Measurements from ENCODE around the gene SHROOM1. TPM values are rescaled to one million over a fixed set of nuclear protein-coding genes. Genes with fewer than 3 reads are reported as not detected.

Gene SHROOM1
- total RNA-seq, 4 donors from 2014 or later, result 5.8 to 10.3 (median 6.5) TPM

- Histone ChIP-seq H3K27me3 (no peaks in the 10 kb centered on the region), H3K27ac (no peak overlapping the region), H3K9me3 (no peaks in the 10 kb centered on the region), H3K4me1 (peaks cover 0 to 13% (median 0%) of the 10 kb centered on the region in 3 donors), H3K4me3 (no peak overlapping the region), H3K36me3 (peaks cover 0 to 77% of the 10 kb centered on the region in 2 donors)
- WGBS, 2 donors (ENCODE audit: low coverage in 1 of 2), result 89% methylated on average over 3 of the region's 3 CpGs; no CpG with 5 or more reads in 1 of the 2 donors
- ATAC-seq, result no peak
- TF ChIP-seq POLR2A (IDR thresholded peaks at IDR 0.05), result no peak
Observed at GRCh38 chr5:132873930-132874271, 43.5 kb upstream of the SHROOM1 start.

GRCh38 chr5:132873119-132873929 is 42.9 kb upstream of the SHROOM1 start, which contains the start of gene LEAP2:
Gene LEAP2 (plus strand): TSS chr5:132873668. CDS start chr5:132873695, 27 bp downstream.
- WGBS, 2 donors (ENCODE audit: low coverage in 1 of 2), result 48 to 58% methylated on average over 4 to 5 of the region's 6 CpGs
- peaks cover 0 to 12% (median 0%) of the 10 kb centered on the region in 3 donors for H3K4me1 ChIP-seq
- H3K4me3 ChIP-seq, result no peak within 1 kb of the TSS
- H3K27me3 ChIP-seq, result no peaks in the 10 kb centered on the region
- TF ChIP-seq POLR2AphosphoS5 (IDR thresholded peaks at IDR 0.05) (no peak), EP300 (IDR thresholded peaks at IDR 0.05) (no peak), CTCF (IDR thresholded peaks at IDR 0.05) (no peak), POLR2A (IDR thresholded peaks at IDR 0.05) (no peak)
- H3K27ac ChIP-seq, result no peak within 1 kb of the TSS
- no peaks in the 10 kb centered on the region for H3K9me3 ChIP-seq
- ATAC-seq, result no peak
- H3K36me3 ChIP-seq, result peaks cover 0 to 77% of the 10 kb centered on the region in 2 donors

- peaks cover 0 to 77% of the 10 kb centered on the region in 2 donors for H3K36me3 ChIP-seq
- no peak for ATAC-seq
- peaks cover 0 to 12% (median 3%) of the 10 kb centered on the region in 3 donors for H3K4me1 ChIP-seq
- H3K9me3 ChIP-seq, result no peaks in the 10 kb centered on the region
- TF ChIP-seq CTCF (IDR thresholded peaks at IDR 0.05), result no peak
- 100% methylated on average over 1 of the region's 1 CpG for WGBS, 2 donors (ENCODE audit: low coverage in 1 of 2)
- no peaks in the 10 kb centered on the region for H3K27me3 ChIP-seq
- no peak overlapping the region for H3K4me3 ChIP-seq
- no peak overlapping the region for H3K27ac ChIP-seq
Observed at GRCh38 chr5:132872788-132873118, 42.3 kb upstream of the SHROOM1 start.

- Histone ChIP-seq H3K36me3 (peaks cover 0 to 75% of the 10 kb centered on the region in 2 donors), H3K4me1 (peaks cover 4 to 16% (median 11%) of the 10 kb centered on the region in 3 donors), H3K27me3 (no peaks in the 10 kb centered on the region), H3K4me3 (no peak overlapping the region), H3K27ac (no peak overlapping the region), H3K9me3 (no peaks in the 10 kb centered on the region)
- TF ChIP-seq EP300 (IDR thresholded peaks at IDR 0.05), result no peak
- no peak for TF ChIP-seq POLR2AphosphoS5 (IDR thresholded peaks at IDR 0.05)
- no peak for TF ChIP-seq CTCF (IDR thresholded peaks at IDR 0.05)
- TF ChIP-seq POLR2A (IDR thresholded peaks at IDR 0.05), result no peak
- WGBS, 2 donors (ENCODE audit: low coverage in 1 of 2), result 66 to 76% methylated on average over 3 to 5 of the region's 5 CpGs
- ATAC-seq, result no peak
Observed at GRCh38 chr5:132871459-132872284, 41.2 kb upstream of the SHROOM1 start.

GRCh38 chr5:132870801-132871200 is 40.4 kb upstream of the SHROOM1 start:
- 45 to 82% methylated on average over 2 of the region's 2 CpGs for WGBS, 2 donors (ENCODE audit: low coverage in 1 of 2)
- peaks cover 0 to 67% of the 10 kb centered on the region in 2 donors for H3K36me3 ChIP-seq

More at GRCh38 chr5:132870801-132871200, 40.4 kb upstream of the SHROOM1 start:
- H3K4me1 ChIP-seq, result peaks cover 4 to 19% (median 11%) of the 10 kb centered on the region in 3 donors
- no peak for ATAC-seq
- no peaks in the 10 kb centered on the region for H3K27me3 ChIP-seq
- H3K9me3 ChIP-seq, result no peaks in the 10 kb centered on the region
- no peak overlapping the region for H3K4me3 ChIP-seq
- H3K27ac ChIP-seq, result no peak overlapping the region
- TF ChIP-seq POLR2AphosphoS5 (IDR thresholded peaks at IDR 0.05) (no peak), CTCF (IDR thresholded peaks at IDR 0.05) (no peak), EP300 (IDR thresholded peaks at IDR 0.05) (no peak), POLR2A (IDR thresholded peaks at IDR 0.05) (no peak)
